Loucy (cell line): ENCODE data around the gene ZNF592.
A peak's percentile ranks its signal among the peaks of the same experiment; 100 is the strongest.

Experiments used
- H2AFZ ChIP-seq: fragments of 200-600 bp; sonication (generic); 2 replicates; pipeline ENCODE4 v1.6.0; 2016; ENCODE audit warnings: antibody characterized with exemption, mild to moderate bottlenecking, low read length, moderate library complexity
- H3F3A ChIP-seq: fragments of 200-600 bp; 2 replicates; pipeline ENCODE4 v1.6.0; 2016; ENCODE audit warnings: antibody characterized with exemption, low read depth, mild to moderate bottlenecking
- H3K27me3 ChIP-seq: fragments of 200-600 bp; sonication (generic); 2 replicates; pipeline ENCODE4 v1.6.1; 2014; ENCODE audit warnings: low read length, mild to moderate bottlenecking; ENCODE audit not compliant: insufficient read depth, poor library complexity, severe bottlenecking
- H3K36me3 ChIP-seq: fragments of 200-600 bp; sonication (generic); 2 replicates; pipeline ENCODE4 v1.6.1; 2016; ENCODE audit warnings: low read length; ENCODE audit not compliant: insufficient read depth
- H3K4me1 ChIP-seq: fragments of 200-600 bp; sonication (generic); 2 replicates; pipeline ENCODE4 v1.5.1; 2014; ENCODE audit warnings: low read length, mild to moderate bottlenecking; ENCODE audit not compliant: insufficient read depth, poor library complexity, severe bottlenecking
- H3K4me2 ChIP-seq: fragments of 200-600 bp; sonication (generic); 2 replicates; pipeline ENCODE4 v1.6.0; 2014; ENCODE audit warnings: antibody characterized with exemption, low read length, low read depth, mild to moderate bottlenecking; ENCODE audit not compliant: poor library complexity, severe bottlenecking
- H3K4me3 ChIP-seq: fragments of 200-600 bp; sonication (generic); 2 replicates; pipeline ENCODE4 v1.5.1; 2014; ENCODE audit warnings: low read length, mild to moderate bottlenecking, mixed read lengths; ENCODE audit not compliant: poor library complexity, severe bottlenecking
- H3K79me2 ChIP-seq: fragments of 200-600 bp; sonication (generic); 2 replicates; pipeline ENCODE4 v1.6.1; 2014; ENCODE audit warnings: low read length; ENCODE audit not compliant: insufficient read depth
- H3K9ac ChIP-seq: fragments of 200-600 bp; sonication (generic); 2 replicates; pipeline ENCODE4 v1.6.0; 2014; ENCODE audit warnings: mild to moderate bottlenecking, low read depth, low read length, moderate library complexity; ENCODE audit not compliant: poor library complexity, severe bottlenecking
- H3K9me2 ChIP-seq: fragments of 200-600 bp; sonication (generic); replicated peaks from 2 replicates; pipeline ENCODE4 v1.6.1; 2016; ENCODE audit warnings: low read depth, low read length, mixed read lengths
- H3K9me3 ChIP-seq: fragments of 200-600 bp; sonication (generic); 2 replicates; pipeline ENCODE4 v1.6.1; 2014; ENCODE audit warnings: mild to moderate bottlenecking, antibody characterized with exemption, low read length, low read depth; ENCODE audit not compliant: insufficient read depth
- H4K20me1 ChIP-seq: fragments of 200-600 bp; sonication (generic); 2 replicates; pipeline ENCODE4 v1.6.0; 2014; ENCODE audit warnings: antibody characterized with exemption, low read length, mild to moderate bottlenecking; ENCODE audit not compliant: insufficient read depth, poor library complexity, severe bottlenecking
- CTCF ChIP-seq: fragments of 200-600 bp; sonication (generic); conservative IDR thresholded peaks from 2 replicates; pipeline ENCODE4 v1.5.1; 2014; ENCODE audit warnings: mild to moderate bottlenecking, antibody characterized with exemption, low read length
- EZH2phosphoT487 ChIP-seq: fragments of 200-600 bp; IDR thresholded peaks from 2 replicates; pipeline ENCODE4 v1.6.1; 2018; ENCODE audit warnings: antibody characterized with exemption, mild to moderate bottlenecking, moderate library complexity, borderline replicate concordance

Gene ZNF592

GRCh38 chr15:84741121-84741520 lies 7.3 kb upstream of the ZNF592 start:
- TF ChIP-seq CTCF, result no peak
- TF ChIP-seq EZH2phosphoT487, result no peak
- Histone ChIP-seq H3K9ac (no peak overlapping the region), H3K9me3 (no peaks in the 10 kb centered on the region), H3K79me2 (peaks cover 2% of the 10 kb centered on the region; the same call in 1 of the 2 replicates), H3F3A (no peaks in the 10 kb centered on the region), H3K27me3 (no peaks in the 10 kb centered on the region), H3K4me3 (no peak overlapping the region), H4K20me1 (no peaks in the 10 kb centered on the region), H2AFZ (no peak overlapping the region), H3K4me1 (no peaks in the 10 kb centered on the region), H3K36me3 (no peaks in the 10 kb centered on the region), H3K9me2 (no peaks in the 10 kb centered on the region), H3K4me2 (no peak overlapping the region)

DNA sequence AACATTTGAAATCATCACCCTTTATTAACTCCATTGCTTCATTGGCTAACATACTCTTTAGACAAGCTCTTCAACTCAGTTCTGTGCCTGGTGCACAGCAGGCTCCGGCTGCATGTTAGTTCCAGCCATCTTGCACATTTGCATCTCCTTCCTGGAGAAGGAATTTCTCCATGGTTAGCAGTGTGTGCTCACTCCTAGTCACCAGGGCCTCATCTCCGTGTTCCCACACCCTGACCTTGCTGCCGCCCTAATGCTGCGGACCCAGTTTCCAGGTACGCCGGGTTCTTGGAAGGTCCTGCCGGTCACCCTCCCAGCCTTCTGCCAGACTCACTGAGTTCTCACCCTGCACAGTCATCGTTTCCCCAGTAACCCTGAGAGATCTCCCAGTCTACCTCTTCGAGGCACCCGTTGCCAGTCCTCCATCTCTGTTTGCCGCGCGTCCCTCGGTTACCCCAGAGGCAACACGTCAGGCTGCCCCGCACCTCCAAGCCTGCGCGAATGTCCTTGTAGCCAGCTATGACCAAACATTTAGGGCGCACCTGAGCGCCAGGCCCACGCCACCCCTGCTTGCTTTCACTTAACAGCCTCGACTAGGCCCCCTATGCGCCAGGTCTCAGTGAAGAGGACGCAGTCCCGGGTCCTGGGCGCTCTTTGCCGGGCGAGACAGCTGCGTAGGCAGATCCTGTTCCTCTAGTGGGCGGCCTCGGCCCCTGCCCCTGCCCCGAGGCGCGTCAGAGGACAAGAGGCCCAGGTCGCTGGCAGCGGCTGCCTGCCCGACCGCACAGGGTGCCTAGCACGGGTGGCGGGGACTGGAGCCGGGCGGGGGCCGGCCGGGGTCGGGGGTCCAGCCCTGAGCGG lies 747 bp upstream of the ZNF592 start:
- peak overlapping the region; percentile 96 for H2AFZ ChIP-seq
- H4K20me1 ChIP-seq, result peaks cover 36% of the 10 kb centered on the region
- H3K4me3 ChIP-seq, result peak overlapping the region; percentile 88
- no peaks in the 10 kb centered on the region for H3K27me3 ChIP-seq
- TF ChIP-seq CTCF (0 out of 2 replicates have a peak, but pooled peaks have one; percentile 10), EZH2phosphoT487 (no peak)
- H3K9me2 ChIP-seq, result no peaks in the 10 kb centered on the region
- no peaks in the 10 kb centered on the region for H3F3A ChIP-seq
- H3K79me2 ChIP-seq, result peaks cover 56% of the 10 kb centered on the region
- peaks cover 34% of the 10 kb centered on the region for H3K4me1 ChIP-seq
- no peaks in the 10 kb centered on the region for H3K36me3 ChIP-seq
- H3K9me3 ChIP-seq, result no peaks in the 10 kb centered on the region
- H3K4me2 ChIP-seq, result peak overlapping the region; percentile 91
- H3K9ac ChIP-seq, result peak overlapping the region; percentile 89

- peaks cover 74% of the 10 kb centered on the region for H3K79me2 ChIP-seq
- peak overlapping the region; percentile 88 for H3K4me3 ChIP-seq
- H3K36me3 ChIP-seq, result no peaks in the 10 kb centered on the region
- TF ChIP-seq EZH2phosphoT487, result no peak
- no peak for TF ChIP-seq CTCF
- H4K20me1 ChIP-seq, result peaks cover 43% of the 10 kb centered on the region
- H3K4me1 ChIP-seq, result peaks cover 45% of the 10 kb centered on the region
- H2AFZ ChIP-seq, result peak overlapping the region; percentile 45; the same call in 1 of the 2 replicates
- H3F3A ChIP-seq, result no peaks in the 10 kb centered on the region
- H3K4me2 ChIP-seq, result peak overlapping the region; percentile 83
- no peaks in the 10 kb centered on the region for H3K9me3 ChIP-seq
- no peaks in the 10 kb centered on the region for H3K9me2 ChIP-seq
- H3K27me3 ChIP-seq, result no peaks in the 10 kb centered on the region
- peak overlapping the region; percentile 80 for H3K9ac ChIP-seq
Measured at GRCh38 chr15:84749111-84749991, 959 bp downstream of the ZNF592 start.
